Stomach (tissue), 4 donors: Measurements from ENCODE around the gene ACVR1.

Experiments used
- EP300 ChIP-seq: sonication (generic); formaldehyde crosslinking; IDR thresholded peaks from one replicate; pipeline ENCODE4 v1.6.1; 2017; ENCODE audit warnings: antibody characterized with exemption
- POLR2AphosphoS5 ChIP-seq, 3 donors: sonication (generic); formaldehyde crosslinking; IDR thresholded peaks; one replicate each; pipeline ENCODE4 v1.6.1; 2016; ENCODE audit warnings: antibody characterized with exemption in 3 of 3
- TF ChIP-seq, protein P1 (sequence below), 7 experiments: fragments of 450-650 bp in 4 of 7; fragments of 200-600 bp in 3 of 7; sonication (generic) in 3 of 7; IDR thresholded peaks; one replicate each; pipeline ENCODE4 v1.5.1; 2016 to 2019; ENCODE audit warnings: antibody characterized with exemption in 7 of 7, control low read depth in 2 of 7, mild to moderate bottlenecking in 1 of 7

GRCh38 chr2:157818227-157818626, 57.9 kb downstream of the ACVR1 start:
- TF ChIP-seq EP300 = no peak
- no peak for TF ChIP-seq POLR2AphosphoS5 (IDR thresholded peaks at IDR 0.05)
- TF ChIP-seq, protein P1, sequence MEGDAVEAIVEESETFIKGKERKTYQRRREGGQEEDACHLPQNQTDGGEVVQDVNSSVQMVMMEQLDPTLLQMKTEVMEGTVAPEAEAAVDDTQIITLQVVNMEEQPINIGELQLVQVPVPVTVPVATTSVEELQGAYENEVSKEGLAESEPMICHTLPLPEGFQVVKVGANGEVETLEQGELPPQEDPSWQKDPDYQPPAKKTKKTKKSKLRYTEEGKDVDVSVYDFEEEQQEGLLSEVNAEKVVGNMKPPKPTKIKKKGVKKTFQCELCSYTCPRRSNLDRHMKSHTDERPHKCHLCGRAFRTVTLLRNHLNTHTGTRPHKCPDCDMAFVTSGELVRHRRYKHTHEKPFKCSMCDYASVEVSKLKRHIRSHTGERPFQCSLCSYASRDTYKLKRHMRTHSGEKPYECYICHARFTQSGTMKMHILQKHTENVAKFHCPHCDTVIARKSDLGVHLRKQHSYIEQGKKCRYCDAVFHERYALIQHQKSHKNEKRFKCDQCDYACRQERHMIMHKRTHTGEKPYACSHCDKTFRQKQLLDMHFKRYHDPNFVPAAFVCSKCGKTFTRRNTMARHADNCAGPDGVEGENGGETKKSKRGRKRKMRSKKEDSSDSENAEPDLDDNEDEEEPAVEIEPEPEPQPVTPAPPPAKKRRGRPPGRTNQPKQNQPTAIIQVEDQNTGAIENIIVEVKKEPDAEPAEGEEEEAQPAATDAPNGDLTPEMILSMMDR (IDR thresholded peaks at IDR 0.05) = no peak
